Gastrocnemius medialis (tissue), 4 donors: ENCODE measurements around the gene ABCA8. TPM values are rescaled to one million over a fixed set of nuclear protein-coding genes. Genes with fewer than 3 reads are reported as not detected.

Experiments used
- ATAC-seq, 2 donors: fragments of 150-250 bp; one replicate each; pipeline ENCODE4 v1.9.1; 2016
- DNase-seq, 2 donors: peaks; one replicate each; pipeline ENCODE4 v3.0.0-alpha.2; 2019
- H3K27ac ChIP-seq, 4 donors: fragments of 200-600 bp; sonication (generic); 1 replicate in 1 of 4; 2 replicates in 3 of 4; pipeline ENCODE4 v1.5.1; 2016 to 2018; ENCODE audit warnings: mild to moderate bottlenecking in 2 of 4, moderate library complexity in 1 of 4
- H3K27me3 ChIP-seq, 3 donors: fragments of 200-600 bp; sonication (generic) in 2 of 3; 1 replicate in 1 of 3; 2 replicates in 2 of 3; pipeline versions ENCODE4 v1.5.1 to v1.6.0; 2016 to 2019; ENCODE audit warnings: mild to moderate bottlenecking in 1 of 3, moderate library complexity in 1 of 3
- H3K36me3 ChIP-seq, 2 donors: fragments of 200-600 bp; sonication (generic) in 1 of 2; one replicate each; pipeline ENCODE4 v1.5.1; 2017 to 2018
- H3K4me1 ChIP-seq, 2 donors: fragments of 200-600 bp; sonication (generic) in 1 of 2; one replicate each; pipeline ENCODE4 v1.5.1; 2016 to 2017; ENCODE audit warnings: mild to moderate bottlenecking in 2 of 2
- H3K4me3 ChIP-seq, 4 donors: fragments of 200-600 bp; sonication (generic) in 3 of 4; 1 replicate in 1 of 4; 2 replicates in 3 of 4; pipeline ENCODE4 v1.5.1; 2016 to 2019; ENCODE audit warnings: mild to moderate bottlenecking in 2 of 4
- H3K9me3 ChIP-seq, 3 donors: fragments of 200-600 bp; sonication (generic) in 2 of 3; 1 replicate in 1 of 3; 2 replicates in 2 of 3; pipeline ENCODE4 v1.5.1; 2016 to 2019
- CTCF ChIP-seq, 5 experiments: fragments of 450-650 bp in 3 of 5; fragments of 200-600 bp in 2 of 5; sonication (generic) in 2 of 5; IDR thresholded peaks in 4 of 5; conservative IDR thresholded peaks in 1 of 5; 1 replicate in 4 of 5; 2 replicates in 1 of 5; pipeline ENCODE4 v1.5.1; 2016 to 2019; ENCODE audit warnings: antibody characterized with exemption in 5 of 5, mild to moderate bottlenecking in 3 of 5, moderate library complexity in 3 of 5
- POLR2A ChIP-seq, 2 donors: fragments of 450-650 bp; IDR thresholded peaks; one replicate each; pipeline ENCODE4 v1.6.1; 2017; ENCODE audit warnings: antibody characterized with exemption in 2 of 2, mild to moderate bottlenecking in 2 of 2, moderate library complexity in 2 of 2
- in situ Hi-C, 4 donors: fragments of 200-750 bp; cut with MboI; loops; one replicate each; pipeline versions ENCODE4 v1.15.0 to v1.8.0; 2017; ENCODE audit warnings: low sequenced_read_pairs in 4 of 4
- intact Hi-C: fragments of 100-400 bp; cut with DNase I; formaldehyde crosslinking; loops from one replicate; pipeline ENCODE4 v1.15.1; 2023; ENCODE audit warnings: low total_unique reads
- total RNA-seq, 4 donors: library from RNA; depleted of rRNA; stranded (reverse); fragments of >200 nt; gene quantifications; one replicate each; pipeline versions ENCODE4 v1.1.0 to v1.2.3, GENCODE V29; 2016

ABCA8 gene
- total RNA-seq, 4 donors from 2014 or later = 8.4 to 24.9 (median 21.7) TPM

- H3K4me1 ChIP-seq = peaks cover 0 to 11% of the 10 kb centered on the region in 2 donors
- H3K27me3 ChIP-seq = no peaks in the 10 kb centered on the region
- in situ Hi-C loops = no loop called here
- DNase-seq = no peak
- no peak for ATAC-seq
- H3K9me3 ChIP-seq = no peaks in the 10 kb centered on the region
- H3K36me3 ChIP-seq = no peaks in the 10 kb centered on the region
- H3K27ac ChIP-seq = no peak overlapping the region
- H3K4me3 ChIP-seq = no peak overlapping the region
- no peak for TF ChIP-seq CTCF (IDR thresholded peaks at IDR 0.05 in 4 of 5, conservative IDR thresholded peaks at IDR 0.05 in 1 of 5)
- TF ChIP-seq POLR2A (IDR thresholded peaks at IDR 0.05) = no peak
- intact Hi-C loops = no loop called here
Measured at GRCh38 chr17:68822719-68823289, 132.4 kb downstream of the ABCA8 start.

- Histone ChIP-seq H3K4me3 (no peak overlapping the region), H3K9me3 (no peaks in the 10 kb centered on the region), H3K36me3 (no peaks in the 10 kb centered on the region), H3K27me3 (no peaks in the 10 kb centered on the region), H3K27ac (no peak overlapping the region), H3K4me1 (peaks cover 0 to 11% of the 10 kb centered on the region in 2 donors)
- in situ Hi-C loops (no loop called here), intact Hi-C loops (no loop called here)
- DNase-seq (no peak), ATAC-seq (peak; percentile 58 to 82)
- TF ChIP-seq POLR2A (IDR thresholded peaks at IDR 0.05) = no peak
Measured at GRCh38 chr17:68821860-68822696, 133.1 kb downstream of the ABCA8 start.

- ATAC-seq (no peak), DNase-seq (no peak)
- TF ChIP-seq CTCF (IDR thresholded peaks at IDR 0.05 in 4 of 5, conservative IDR thresholded peaks at IDR 0.05 in 1 of 5) = no peak
- no peak for TF ChIP-seq POLR2A (IDR thresholded peaks at IDR 0.05)
- in situ Hi-C loops (no loop called here), intact Hi-C loops (no loop called here)
- Histone ChIP-seq H3K4me3 (no peak overlapping the region), H3K9me3 (no peaks in the 10 kb centered on the region), H3K27ac (no peak overlapping the region), H3K36me3 (no peaks in the 10 kb centered on the region), H3K27me3 (no peaks in the 10 kb centered on the region), H3K4me1 (peaks cover 0 to 11% of the 10 kb centered on the region in 2 donors)
Measured at GRCh38 chr17:68820825-68821481, 134.2 kb downstream of the ABCA8 start.

GRCh38 chr17:68820476-68820824, 134.7 kb downstream of the ABCA8 start:
- in situ Hi-C loops (no loop called here), intact Hi-C loops (no loop called here)
- no peaks in the 10 kb centered on the region for H3K27me3 ChIP-seq
- H3K4me3 ChIP-seq = no peak overlapping the region
- no peaks in the 10 kb centered on the region for H3K36me3 ChIP-seq
- peaks cover 0 to 11% of the 10 kb centered on the region in 2 donors for H3K4me1 ChIP-seq
- TF ChIP-seq CTCF (IDR thresholded peaks at IDR 0.05 in 4 of 5, conservative IDR thresholded peaks at IDR 0.05 in 1 of 5) (no peak), POLR2A (IDR thresholded peaks at IDR 0.05) (no peak)
- ATAC-seq = no peak
- no peaks in the 10 kb centered on the region for H3K9me3 ChIP-seq
- DNase-seq = no peak
- no peak overlapping the region for H3K27ac ChIP-seq

- Histone ChIP-seq H3K9me3 (no peaks in the 10 kb centered on the region), H3K4me1 (peaks cover 0 to 11% of the 10 kb centered on the region in 2 donors), H3K36me3 (no peaks in the 10 kb centered on the region), H3K4me3 (no peak overlapping the region), H3K27ac (no peak overlapping the region), H3K27me3 (no peaks in the 10 kb centered on the region)
- in situ Hi-C loops (no loop called here), intact Hi-C loops (no loop called here)
- DNase-seq (no peak), ATAC-seq (no peak)
- TF ChIP-seq CTCF (IDR thresholded peaks at IDR 0.05 in 4 of 5, conservative IDR thresholded peaks at IDR 0.05 in 1 of 5) (no peak), POLR2A (IDR thresholded peaks at IDR 0.05) (no peak)
Measured at GRCh38 chr17:68819465-68819864, 135.7 kb downstream of the ABCA8 start.
